Neural cell (in vitro differentiated cells): ENCODE results near the gene CST4. TPM values are rescaled to one million over a fixed set of nuclear protein-coding genes. Genes with fewer than 3 reads are reported as not detected.

Source experiments
- H2AFZ ChIP-seq: fragments of 200-600, 300-800 bp; sonication (generic), shearing (Covaris generic); 2 replicates; pipeline ENCODE4 v1.6.0; 2014; ENCODE audit warnings: low read depth, mild to moderate bottlenecking, antibody characterized with exemption, low read length, moderate library complexity
- H3F3A ChIP-seq: fragments of 200-600 bp; shearing (Covaris generic); 2 replicates; pipeline ENCODE4 v1.6.1; 2016; ENCODE audit warnings: mild to moderate bottlenecking, moderate library complexity, mixed read lengths, antibody characterized with exemption, low read length; ENCODE audit not compliant: insufficient read depth, poor library complexity, severe bottlenecking
- H3K27ac ChIP-seq: fragments of 200-600, 300-800 bp; sonication (generic), shearing (Covaris generic); 2 replicates; pipeline ENCODE4 v1.5.1; 2014; ENCODE audit warnings: mild to moderate bottlenecking, low read length, moderate library complexity
- H3K27me3 ChIP-seq: fragments of 300-800, 200-600 bp; sonication (generic), shearing (Covaris generic); 2 replicates; pipeline ENCODE4 v1.6.0; 2014; ENCODE audit warnings: mild to moderate bottlenecking, low read depth, low read length, moderate library complexity; ENCODE audit not compliant: insufficient read depth
- H3K36me3 ChIP-seq: fragments of 300-800, 200-600 bp; sonication (generic), shearing (Covaris generic); 2 replicates; pipeline ENCODE4 v1.5.1; 2014; ENCODE audit warnings: mild to moderate bottlenecking, antibody characterized with exemption, low read length, moderate library complexity; ENCODE audit not compliant: insufficient read depth
- H3K4me2 ChIP-seq: fragments of 300-800, 200-600 bp; sonication (generic), shearing (Covaris generic); 2 replicates; pipeline ENCODE4 v1.6.0; 2014; ENCODE audit warnings: mild to moderate bottlenecking, low read length
- H3K4me3 ChIP-seq: fragments of 300-800, 200-600 bp; sonication (generic), shearing (Covaris generic); 2 replicates; pipeline ENCODE4 v1.5.1; 2014; ENCODE audit warnings: mild to moderate bottlenecking, low read length, moderate library complexity
- H3K79me2 ChIP-seq: fragments of 200-600 bp; shearing (Covaris generic); replicated peaks from 2 replicates; pipeline ENCODE4 v1.6.0; 2014; ENCODE audit warnings: mild to moderate bottlenecking, low read length, moderate library complexity; ENCODE audit not compliant: insufficient read depth
- H3K9ac ChIP-seq: fragments of 300-800, 200-600 bp; sonication (generic), shearing (Covaris generic); 2 replicates; pipeline ENCODE4 v1.6.1; 2016; ENCODE audit warnings: mild to moderate bottlenecking, low read length, mixed read lengths
- H3K9me2 ChIP-seq: fragments of 200-600 bp; shearing (Covaris generic); 2 replicates; pipeline ENCODE4 v1.6.1; 2016; ENCODE audit warnings: mild to moderate bottlenecking, low read length, mixed read lengths; ENCODE audit not compliant: insufficient read depth
- H3K9me3 ChIP-seq: fragments of 200-600, 300-800 bp; sonication (generic), shearing (Covaris generic); 2 replicates; pipeline ENCODE4 v1.6.1; 2016; ENCODE audit warnings: mild to moderate bottlenecking, mixed run types, low read length, moderate library complexity, mixed read lengths
- H4K20me1 ChIP-seq: fragments of 200-600 bp; shearing (Covaris generic); 2 replicates; pipeline ENCODE4 v1.6.1; 2016; ENCODE audit warnings: mild to moderate bottlenecking, mixed run types; ENCODE audit not compliant: insufficient read depth
- EP300 ChIP-seq: fragments of 450-650 bp; conservative IDR thresholded peaks from 2 replicates; pipeline ENCODE4 v1.6.1; 2014; ENCODE audit warnings: antibody characterized with exemption, mild to moderate bottlenecking, moderate library complexity; ENCODE audit not compliant: poor library complexity, severe bottlenecking
- EZH2 ChIP-seq: fragments of 200-600, 300-800 bp; shearing (Covaris generic), sonication (generic); IDR thresholded peaks from 2 replicates; pipeline ENCODE4 v1.6.1; 2014; ENCODE audit warnings: antibody characterized with exemption, low read length, borderline replicate concordance, mild to moderate bottlenecking; ENCODE audit not compliant: insufficient read depth, poor library complexity, severe bottlenecking
- MXI1 ChIP-seq: fragments of 450-650 bp; conservative IDR thresholded peaks from 2 replicates; pipeline ENCODE4 v1.6.1; 2014; ENCODE audit warnings: antibody characterized with exemption, mild to moderate bottlenecking; ENCODE audit not compliant: poor library complexity, severe bottlenecking
- POLR2AphosphoS5 ChIP-seq: IDR thresholded peaks from 2 replicates; pipeline ENCODE4 v1.6.1; 2012
- RAD21 ChIP-seq: fragments of 450-650 bp; conservative IDR thresholded peaks from 2 replicates; pipeline ENCODE4 v1.6.1; 2014; ENCODE audit warnings: antibody characterized with exemption, mild to moderate bottlenecking, moderate library complexity
- SMC3 ChIP-seq: fragments of 450-650 bp; conservative IDR thresholded peaks from 2 replicates; pipeline ENCODE4 v1.6.1; 2014; ENCODE audit warnings: antibody characterized with exemption, mild to moderate bottlenecking, moderate library complexity; ENCODE audit not compliant: poor library complexity
- TAF1 ChIP-seq: IDR thresholded peaks from 2 replicates; pipeline ENCODE4 v1.6.1; 2012; ENCODE audit warnings: low read depth
- polyA plus RNA-seq: library from polyadenylated mRNA; depleted of rRNA; stranded (reverse); fragments of >200 nt; gene quantifications from 2 replicates; pipeline ENCODE4 v1.2.3, GENCODE V29; 2014
- TF ChIP-seq, protein P1 (sequence below): fragments of 450-650 bp; IDR thresholded peaks from 2 replicates; pipeline ENCODE4 v1.5.1; 2014; ENCODE audit warnings: antibody characterized with exemption, mild to moderate bottlenecking, moderate library complexity; ENCODE audit not compliant: poor library complexity, severe bottlenecking
- TF ChIP-seq, protein P2 (sequence below): IDR thresholded peaks from 2 replicates; pipeline ENCODE4 v1.6.1; 2012; ENCODE audit warnings: borderline replicate concordance

CST4 gene
- polyA plus RNA-seq, 1 donor from 2014 or later = not detected

DNA sequence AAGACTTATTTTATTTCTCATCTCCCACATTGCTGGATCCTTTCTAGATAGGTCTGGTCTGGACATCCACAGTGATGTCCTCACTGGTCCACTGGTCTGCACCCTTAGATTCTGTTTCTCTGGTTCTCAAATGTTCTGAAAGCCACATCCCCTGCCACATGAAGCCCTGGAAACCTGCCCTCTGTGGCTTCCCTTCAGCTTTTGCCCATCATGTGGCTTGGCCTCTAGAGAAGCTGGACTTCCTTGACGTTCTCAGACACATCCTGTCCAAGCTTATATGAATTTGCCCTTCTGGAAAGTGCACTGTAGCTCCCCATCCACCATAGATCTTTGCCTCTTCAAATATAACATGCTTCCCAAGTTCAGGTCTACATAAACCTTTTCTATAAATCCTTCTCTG is 18.5 kb downstream of the CST4 start:
- Histone ChIP-seq H2AFZ (no peak overlapping the region), H3K27ac (no peak overlapping the region), H3K9me2 (no peaks in the 10 kb centered on the region), H3K27me3 (no peaks in the 10 kb centered on the region), H3F3A (no peaks in the 10 kb centered on the region), H4K20me1 (no peaks in the 10 kb centered on the region), H3K9ac (no peak overlapping the region), H3K4me2 (no peak overlapping the region), H3K9me3 (no peaks in the 10 kb centered on the region), H3K4me3 (no peak overlapping the region), H3K79me2 (no peaks in the 10 kb centered on the region), H3K36me3 (no peaks in the 10 kb centered on the region)
- TF ChIP-seq TAF1 (no peak), EP300 (no peak), MXI1 (no peak), POLR2AphosphoS5 (no peak), SMC3 (no peak)
- TF ChIP-seq, protein P1, sequence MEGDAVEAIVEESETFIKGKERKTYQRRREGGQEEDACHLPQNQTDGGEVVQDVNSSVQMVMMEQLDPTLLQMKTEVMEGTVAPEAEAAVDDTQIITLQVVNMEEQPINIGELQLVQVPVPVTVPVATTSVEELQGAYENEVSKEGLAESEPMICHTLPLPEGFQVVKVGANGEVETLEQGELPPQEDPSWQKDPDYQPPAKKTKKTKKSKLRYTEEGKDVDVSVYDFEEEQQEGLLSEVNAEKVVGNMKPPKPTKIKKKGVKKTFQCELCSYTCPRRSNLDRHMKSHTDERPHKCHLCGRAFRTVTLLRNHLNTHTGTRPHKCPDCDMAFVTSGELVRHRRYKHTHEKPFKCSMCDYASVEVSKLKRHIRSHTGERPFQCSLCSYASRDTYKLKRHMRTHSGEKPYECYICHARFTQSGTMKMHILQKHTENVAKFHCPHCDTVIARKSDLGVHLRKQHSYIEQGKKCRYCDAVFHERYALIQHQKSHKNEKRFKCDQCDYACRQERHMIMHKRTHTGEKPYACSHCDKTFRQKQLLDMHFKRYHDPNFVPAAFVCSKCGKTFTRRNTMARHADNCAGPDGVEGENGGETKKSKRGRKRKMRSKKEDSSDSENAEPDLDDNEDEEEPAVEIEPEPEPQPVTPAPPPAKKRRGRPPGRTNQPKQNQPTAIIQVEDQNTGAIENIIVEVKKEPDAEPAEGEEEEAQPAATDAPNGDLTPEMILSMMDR = no peak
- TF ChIP-seq, protein P2, sequence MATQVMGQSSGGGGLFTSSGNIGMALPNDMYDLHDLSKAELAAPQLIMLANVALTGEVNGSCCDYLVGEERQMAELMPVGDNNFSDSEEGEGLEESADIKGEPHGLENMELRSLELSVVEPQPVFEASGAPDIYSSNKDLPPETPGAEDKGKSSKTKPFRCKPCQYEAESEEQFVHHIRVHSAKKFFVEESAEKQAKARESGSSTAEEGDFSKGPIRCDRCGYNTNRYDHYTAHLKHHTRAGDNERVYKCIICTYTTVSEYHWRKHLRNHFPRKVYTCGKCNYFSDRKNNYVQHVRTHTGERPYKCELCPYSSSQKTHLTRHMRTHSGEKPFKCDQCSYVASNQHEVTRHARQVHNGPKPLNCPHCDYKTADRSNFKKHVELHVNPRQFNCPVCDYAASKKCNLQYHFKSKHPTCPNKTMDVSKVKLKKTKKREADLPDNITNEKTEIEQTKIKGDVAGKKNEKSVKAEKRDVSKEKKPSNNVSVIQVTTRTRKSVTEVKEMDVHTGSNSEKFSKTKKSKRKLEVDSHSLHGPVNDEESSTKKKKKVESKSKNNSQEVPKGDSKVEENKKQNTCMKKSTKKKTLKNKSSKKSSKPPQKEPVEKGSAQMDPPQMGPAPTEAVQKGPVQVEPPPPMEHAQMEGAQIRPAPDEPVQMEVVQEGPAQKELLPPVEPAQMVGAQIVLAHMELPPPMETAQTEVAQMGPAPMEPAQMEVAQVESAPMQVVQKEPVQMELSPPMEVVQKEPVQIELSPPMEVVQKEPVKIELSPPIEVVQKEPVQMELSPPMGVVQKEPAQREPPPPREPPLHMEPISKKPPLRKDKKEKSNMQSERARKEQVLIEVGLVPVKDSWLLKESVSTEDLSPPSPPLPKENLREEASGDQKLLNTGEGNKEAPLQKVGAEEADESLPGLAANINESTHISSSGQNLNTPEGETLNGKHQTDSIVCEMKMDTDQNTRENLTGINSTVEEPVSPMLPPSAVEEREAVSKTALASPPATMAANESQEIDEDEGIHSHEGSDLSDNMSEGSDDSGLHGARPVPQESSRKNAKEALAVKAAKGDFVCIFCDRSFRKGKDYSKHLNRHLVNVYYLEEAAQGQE = no peak

DNA sequence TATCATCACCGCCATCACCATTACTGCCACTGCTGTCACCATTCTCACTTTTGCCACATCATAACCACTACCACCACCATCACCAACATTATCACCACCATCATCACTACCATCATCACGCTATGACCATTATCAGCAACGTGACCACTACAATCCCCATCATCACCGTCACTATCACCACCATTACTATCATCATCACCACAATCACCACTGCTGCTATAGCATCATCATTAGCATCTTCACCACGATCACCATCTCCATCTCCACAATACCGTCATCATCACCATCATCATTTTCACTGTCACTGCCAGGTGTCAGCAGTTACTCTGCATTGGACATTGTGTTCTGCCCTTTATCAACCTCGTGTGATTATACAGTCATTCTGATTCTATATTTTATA is 19.0 kb downstream of the CST4 start:
- Histone ChIP-seq H3K36me3 (no peaks in the 10 kb centered on the region), H3K9ac (no peak overlapping the region), H3K27me3 (no peaks in the 10 kb centered on the region), H3K4me2 (no peak overlapping the region), H3K79me2 (no peaks in the 10 kb centered on the region), H3K4me3 (no peak overlapping the region), H3F3A (no peaks in the 10 kb centered on the region), H2AFZ (no peak overlapping the region), H3K27ac (no peak overlapping the region), H3K9me3 (no peaks in the 10 kb centered on the region), H3K9me2 (no peaks in the 10 kb centered on the region), H4K20me1 (no peaks in the 10 kb centered on the region)
- TF ChIP-seq SMC3 (no peak), TAF1 (no peak), EZH2 (no peak), RAD21 (no peak), POLR2AphosphoS5 (no peak), MXI1 (no peak)
- TF ChIP-seq, protein P1 = no peak
